HG03442 (cell line): Measurements from ENCODE around the gene SCAMP4.
"Not testable (repeated sequence)": the region's sequence is repeated elsewhere in the genome, so short reads cannot be mapped to it uniquely, and the experiment has no call there.

Experiments used
- ATAC-seq: cut with Tn5 transposase; IDR thresholded peaks from one replicate; pipeline ENCODE4 v1.9.1; 2021; ENCODE audit warnings: mild to moderate bottlenecking, moderate library complexity; ENCODE audit not compliant: unreplicated experiment

Gene SCAMP4

GRCh38 chr19:1866693-1867348 lies 38.4 kb upstream of the SCAMP4 start:
- ATAC-seq = no peak

GRCh38 chr19:1867349-1867724 lies 37.9 kb upstream of the SCAMP4 start:
- ATAC-seq = no peak

- ATAC-seq = no peak
Measured at GRCh38 chr19:1868971-1869370, 36.2 kb upstream of the SCAMP4 start.

- ATAC-seq = no peak
Measured at GRCh38 chr19:1871140-1871597, 34.0 kb upstream of the SCAMP4 start.

- no peak for ATAC-seq
Measured at GRCh38 chr19:1871630-1872029, 33.6 kb upstream of the SCAMP4 start.

GRCh38 chr19:1872807-1873523 lies 32.2 kb upstream of the SCAMP4 start:
- ATAC-seq = no peak

GRCh38 chr19:1873524-1874473 lies 31.4 kb upstream of the SCAMP4 start:
- no peak for ATAC-seq

- no peak for ATAC-seq
Measured at GRCh38 chr19:1874554-1875185, 30.5 kb upstream of the SCAMP4 start.

- ATAC-seq = not testable (repeated sequence)
Measured at GRCh38 chr19:1875265-1875645, 29.9 kb upstream of the SCAMP4 start.

- peak; percentile 72 for ATAC-seq
Measured at GRCh38 chr19:1875646-1876495, 29.3 kb upstream of the SCAMP4 start.

- ATAC-seq = not testable (repeated sequence)
Measured at GRCh38 chr19:1876496-1877279, 28.5 kb upstream of the SCAMP4 start.

GRCh38 chr19:1877280-1877660 lies 27.9 kb upstream of the SCAMP4 start:
- ATAC-seq = not testable (repeated sequence)

- not testable (repeated sequence) for ATAC-seq
Measured at GRCh38 chr19:1878583-1878982, 26.6 kb upstream of the SCAMP4 start.

- ATAC-seq = not testable (repeated sequence)
Measured at GRCh38 chr19:1879982-1880381, 25.2 kb upstream of the SCAMP4 start.

GRCh38 chr19:1880611-1881392 lies 24.4 kb upstream of the SCAMP4 start:
- ATAC-seq = no peak

GRCh38 chr19:1881393-1882088 lies 23.7 kb upstream of the SCAMP4 start:
- not testable (repeated sequence) for ATAC-seq

- no peak for ATAC-seq
Measured at GRCh38 chr19:1882089-1882785, 23.0 kb upstream of the SCAMP4 start.
